Measurements from ENCODE around the gene PHLDA3.
A peak's percentile ranks its signal among the peaks of the same experiment; 100 is the strongest.

The PHLDA3 gene

DNA sequence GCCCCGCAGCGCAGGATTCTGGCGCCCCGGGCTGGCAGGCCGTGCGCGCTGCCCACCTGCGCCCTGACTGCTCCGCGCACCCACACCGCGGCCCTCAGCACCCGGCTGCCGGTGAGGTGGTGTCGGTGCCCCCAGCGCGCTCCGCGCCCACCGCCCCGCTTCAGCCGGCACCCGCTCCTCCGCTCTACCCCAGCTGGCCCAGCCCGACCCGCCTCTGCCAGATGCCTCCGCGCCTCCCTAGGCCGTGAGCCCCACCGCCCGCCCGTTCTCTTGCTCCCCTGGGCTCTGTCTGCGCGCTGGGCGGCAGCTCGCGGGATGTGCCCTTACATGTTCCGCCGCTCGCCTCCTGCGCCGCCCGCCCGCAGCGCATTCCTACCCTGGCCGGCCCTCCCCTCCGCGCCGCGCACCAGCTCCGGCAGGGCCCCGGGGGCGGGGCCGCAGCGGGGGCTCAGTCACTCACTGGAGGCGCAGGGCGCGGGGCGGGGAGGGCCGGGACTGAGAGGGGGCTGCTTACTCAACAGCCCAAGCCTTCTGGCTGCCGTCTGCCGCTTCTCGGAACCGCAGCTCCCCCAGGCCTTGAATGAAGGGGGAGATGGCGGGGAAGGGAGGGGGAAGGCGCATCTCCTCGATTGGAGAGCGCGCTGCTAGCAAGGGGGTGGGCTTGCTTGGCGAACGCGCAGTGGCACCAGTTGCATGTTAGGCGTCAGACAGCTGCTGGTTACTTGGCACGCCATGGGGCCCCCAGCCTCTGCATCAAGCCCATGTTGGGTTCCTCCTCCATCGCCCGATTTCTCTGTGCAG, at the start of gene PHLDA3:
Gene PHLDA3, minus strand, starts transcription at position 345 of the 801 bp plus-strand sequence. CDS start 402 bp downstream, outside the sequence.
- DNase-seq (ENCODE audit: low read depth, low spot score), result peak; percentile 87

DNA sequence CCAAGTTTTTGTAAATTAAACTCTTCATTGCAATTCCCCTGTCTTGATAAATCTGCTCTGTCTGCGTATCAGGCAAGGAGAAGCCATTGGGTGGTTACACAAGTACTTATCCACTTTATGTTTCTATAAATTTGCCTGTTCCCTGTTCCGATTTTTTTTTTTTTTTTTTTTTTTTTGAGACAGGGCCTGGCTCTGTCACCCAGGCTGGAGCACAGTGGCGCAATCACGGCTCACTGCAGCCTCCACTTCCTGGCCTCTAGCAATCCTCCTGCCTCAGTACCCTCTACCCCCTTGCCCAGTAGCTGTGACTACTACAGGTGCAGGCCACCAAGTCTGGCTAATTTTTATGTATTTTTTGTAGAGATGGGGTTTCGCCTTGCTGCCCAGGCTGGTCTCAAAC, 49.1 kb upstream of the PHLDA3 start:
- DNase-seq (ENCODE audit: low read depth, low spot score), result no peak

GRCh38 chr1:201517631-201518030, 48.6 kb upstream of the PHLDA3 start:
- DNase-seq (ENCODE audit: low read depth, low spot score), result peak; percentile 81

- no peak for DNase-seq (ENCODE audit: low read depth, low spot score)
These were observed 47.6 kb upstream of the PHLDA3 start for GRCh38 chr1:201516511-201517127.

GRCh38 chr1:201515895-201516294, 46.9 kb upstream of the PHLDA3 start:
- peak; percentile 52 for DNase-seq (ENCODE audit: low read depth, low spot score)

- DNase-seq (ENCODE audit: low read depth, low spot score), result peak; percentile 60
These were observed 46.2 kb upstream of the PHLDA3 start for GRCh38 chr1:201515062-201515750.

DNA sequence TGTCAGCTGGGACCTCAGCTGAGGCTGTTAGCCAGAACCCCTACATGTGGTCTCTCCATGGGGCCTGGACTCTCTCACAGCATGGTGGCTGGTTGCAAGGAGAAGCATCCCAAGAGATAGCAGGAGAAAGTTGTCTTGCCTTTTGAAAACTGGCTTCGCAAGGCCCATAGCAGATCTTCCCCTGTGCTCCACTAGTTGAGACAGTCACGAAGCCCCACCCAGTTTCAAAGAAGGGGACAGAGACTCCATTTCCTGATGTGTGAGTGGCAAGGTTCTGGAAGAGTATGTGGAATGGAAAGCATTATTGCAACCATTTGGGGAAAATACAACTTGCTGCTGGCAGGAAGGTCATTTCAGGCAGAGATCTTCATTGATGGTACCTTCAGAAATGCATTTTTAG, 45.5 kb upstream of the PHLDA3 start:
- DNase-seq (ENCODE audit: low read depth, low spot score), result no peak

DNA sequence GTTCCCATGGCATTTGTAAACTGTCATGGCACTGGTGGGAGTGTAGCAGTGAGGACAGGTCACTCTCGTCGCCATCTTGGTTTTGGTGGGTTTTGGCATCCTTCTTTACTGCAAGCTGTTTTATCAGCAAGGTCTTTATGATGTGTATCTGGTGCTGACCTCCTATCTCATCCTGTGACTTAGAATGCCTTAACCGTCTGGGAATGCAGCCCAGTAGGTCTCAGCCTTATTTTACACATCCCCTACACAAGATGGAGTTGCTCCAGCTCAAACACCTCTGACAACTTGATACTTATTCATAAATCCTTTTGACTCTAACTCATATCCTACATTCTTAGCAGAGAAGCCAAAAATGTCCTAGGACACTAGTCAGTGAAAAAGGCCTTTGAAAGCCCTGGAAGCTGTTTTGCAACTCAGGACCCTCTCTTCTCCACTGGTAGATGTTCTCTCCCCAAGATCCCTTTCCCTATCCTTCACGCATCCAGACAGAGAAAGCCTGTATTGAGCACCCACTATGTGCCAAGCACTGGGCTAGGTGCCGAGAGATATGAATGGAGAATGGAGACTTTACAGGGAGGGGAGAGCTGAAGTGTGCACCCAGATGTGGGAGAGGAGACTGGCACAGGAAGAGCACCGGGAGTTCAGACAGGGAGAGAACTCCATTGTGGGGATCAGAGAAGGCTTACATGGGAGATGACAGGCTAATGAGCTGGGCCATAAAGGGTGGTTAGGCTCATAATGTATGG, 44.7 kb upstream of the PHLDA3 start:
- no peak for DNase-seq (ENCODE audit: low read depth, low spot score)

DNA sequence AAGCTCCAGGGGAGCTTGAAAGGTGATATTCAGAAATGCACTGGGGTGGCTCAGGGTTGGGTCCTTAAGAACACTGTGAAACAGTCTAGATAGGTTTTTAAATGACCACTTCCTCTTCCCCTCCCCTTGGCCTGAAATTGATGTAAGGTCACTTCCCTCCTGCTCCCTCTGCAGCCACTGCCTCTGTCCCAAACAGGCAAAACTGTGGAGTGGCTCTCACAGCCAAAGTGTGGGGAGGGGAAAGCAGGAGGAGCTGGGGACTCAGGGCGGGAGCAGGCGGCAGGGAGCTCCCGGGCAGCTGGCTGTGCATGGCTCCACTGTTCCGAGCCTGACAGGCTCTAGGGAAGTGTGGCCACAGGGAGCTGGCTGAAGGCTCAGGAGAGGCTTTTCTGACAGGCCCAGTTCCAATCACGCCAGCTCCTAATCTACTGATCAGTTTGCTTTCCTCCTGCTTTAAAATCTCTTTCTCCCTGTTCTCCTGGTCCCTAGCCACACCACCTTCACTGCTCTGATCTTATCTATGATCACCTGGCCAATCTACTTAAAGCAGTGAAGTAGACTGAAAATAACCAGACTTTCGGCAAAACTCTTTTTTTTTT, 43.1 kb upstream of the PHLDA3 start:
- DNase-seq (ENCODE audit: low read depth, low spot score), result peak; percentile 86

DNA sequence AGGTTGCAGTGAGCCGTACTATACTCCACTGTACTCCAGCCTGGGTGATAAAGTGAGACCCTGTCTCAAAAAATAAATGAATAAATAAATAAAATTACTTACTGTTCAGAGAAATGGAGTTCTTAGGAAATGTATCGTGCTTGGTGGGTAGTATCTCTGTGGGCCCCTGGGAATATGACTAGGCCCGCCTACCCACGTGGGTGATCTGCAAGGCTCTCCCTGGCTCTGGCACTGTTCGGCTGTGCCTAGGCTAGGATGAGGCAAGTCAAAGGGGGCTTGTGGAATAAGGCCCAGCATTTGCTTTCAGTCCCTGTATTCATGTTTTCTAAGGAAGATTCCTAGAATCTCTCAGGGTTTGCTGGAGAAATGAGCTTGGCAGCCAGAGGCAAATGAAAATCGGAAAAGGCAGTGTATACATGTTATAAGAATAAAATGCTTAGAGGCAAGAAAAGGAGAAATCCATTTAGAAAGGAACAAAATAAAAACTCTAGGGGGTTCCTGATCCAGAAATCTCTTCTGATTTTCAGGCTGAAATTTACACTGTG, 42.5 kb upstream of the PHLDA3 start:
- DNase-seq (ENCODE audit: low read depth, low spot score), result no peak

GRCh38 chr1:201510734-201511133, 41.7 kb upstream of the PHLDA3 start:
- no peak for DNase-seq (ENCODE audit: low read depth, low spot score)

GRCh38 chr1:201509601-201510374, 40.8 kb upstream of the PHLDA3 start:
- no peak for DNase-seq (ENCODE audit: low read depth, low spot score)

DNA sequence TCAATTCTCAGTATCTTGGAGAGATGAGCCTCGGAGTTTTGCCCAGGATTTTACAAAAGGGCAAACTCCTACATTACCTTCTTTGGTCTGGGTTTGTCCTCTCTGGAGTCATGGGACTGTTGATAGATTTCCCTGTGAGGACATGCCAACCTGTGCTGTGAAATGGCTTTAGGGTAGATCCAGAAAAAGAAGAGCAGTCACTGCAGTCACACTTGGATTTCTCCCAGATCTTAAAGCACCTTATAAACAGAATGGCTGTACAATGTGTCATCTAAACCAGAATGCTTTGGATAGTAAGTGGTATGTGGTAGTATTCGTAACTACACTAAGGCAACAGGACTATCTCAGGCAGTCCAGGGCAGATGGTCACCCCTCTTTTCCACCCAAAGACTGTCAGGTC, 39.8 kb upstream of the PHLDA3 start:
- DNase-seq (ENCODE audit: low read depth, low spot score), result no peak

DNA sequence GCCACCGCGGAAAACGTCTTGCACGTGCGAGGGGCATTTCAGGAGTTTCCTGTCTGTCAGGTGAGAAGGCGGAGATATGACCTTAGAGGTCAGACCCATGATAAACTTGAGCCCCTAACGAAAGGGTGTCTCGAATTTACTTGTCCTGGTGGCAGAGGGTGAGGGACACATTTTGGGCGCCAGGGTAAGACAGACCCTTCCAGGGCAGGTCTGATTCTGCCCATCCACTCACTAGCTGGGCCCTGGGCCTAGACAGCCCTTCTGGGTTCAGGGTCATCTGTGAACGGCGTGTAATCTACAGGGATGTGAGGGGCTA, 38.3 kb upstream of the PHLDA3 start:
- no peak for DNase-seq (ENCODE audit: low read depth, low spot score)

DNA sequence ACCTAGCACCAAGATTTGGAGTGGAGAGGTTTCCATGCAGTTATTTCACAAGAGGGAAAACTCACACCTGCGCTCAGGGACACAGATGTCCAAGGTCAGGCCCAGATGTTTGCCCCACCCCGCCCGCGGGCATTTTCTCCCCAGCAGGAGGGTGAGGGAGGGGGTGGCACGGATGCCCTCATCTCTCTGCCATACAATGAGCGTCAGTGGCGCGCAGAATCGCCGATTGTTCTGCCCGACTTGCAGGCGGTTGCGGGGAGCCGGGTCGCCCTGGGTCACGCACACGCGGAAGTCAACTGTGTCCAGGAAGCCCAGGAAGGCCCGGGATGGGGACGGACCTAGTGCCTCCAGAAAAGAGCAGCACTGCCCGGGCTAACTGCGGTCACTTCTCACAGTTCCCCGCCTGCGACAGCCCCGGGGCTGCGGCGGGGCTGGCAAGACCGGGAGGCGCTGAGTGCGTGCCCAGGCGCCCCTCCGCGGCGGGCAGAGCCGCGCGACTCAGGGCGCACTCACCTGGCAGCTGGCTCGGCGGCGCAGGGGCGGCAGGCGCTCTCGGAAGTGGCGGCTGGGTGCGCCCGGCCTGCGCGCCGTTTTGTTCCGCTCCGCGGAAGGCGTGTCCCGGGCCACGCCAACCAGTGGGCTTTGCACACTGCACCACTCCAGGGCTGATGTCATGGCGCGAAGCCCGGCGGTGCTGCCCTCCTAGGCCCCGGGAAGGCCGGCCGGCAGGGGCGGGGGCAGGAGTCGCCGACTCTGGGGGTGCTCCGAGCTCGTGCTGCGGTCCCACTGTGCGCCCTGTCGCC, 37.8 kb upstream of the PHLDA3 start, which contains the start of gene CSRP1:
Gene CSRP1, minus strand, starts transcription at position 567 of the 803 bp plus-strand sequence. CDS start 10,820 bp downstream, outside the sequence.
- DNase-seq (ENCODE audit: low read depth, low spot score), result peak; percentile 63

DNA sequence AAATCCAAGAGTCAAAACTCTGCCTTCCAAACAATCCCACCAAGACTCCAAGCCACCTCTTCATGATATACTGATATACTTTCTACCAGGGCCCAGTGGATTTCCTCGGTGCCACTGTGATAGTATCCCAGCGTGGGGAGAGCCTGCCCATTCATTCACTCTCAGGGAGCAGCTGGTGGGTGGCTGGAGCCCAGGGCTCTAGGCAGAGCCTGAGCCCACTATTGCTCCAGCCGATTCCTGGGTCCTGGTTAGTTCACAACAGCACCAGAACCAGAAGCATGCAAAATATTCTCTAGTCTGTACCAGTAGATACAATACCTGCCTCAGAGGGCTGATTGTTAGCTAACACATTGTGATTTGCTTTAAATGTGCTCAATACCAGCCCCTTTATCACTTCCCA, 37.1 kb upstream of the PHLDA3 start:
- no peak for DNase-seq (ENCODE audit: low read depth, low spot score)

- DNase-seq (ENCODE audit: low read depth, low spot score), result peak; percentile 69
These were observed 36.5 kb upstream of the PHLDA3 start for GRCh38 chr1:201505503-201505890.

- no peak for DNase-seq (ENCODE audit: low read depth, low spot score)
These were observed 36.0 kb upstream of the PHLDA3 start for GRCh38 chr1:201504799-201505502.

GRCh38 chr1:201504179-201504631, 35.2 kb upstream of the PHLDA3 start:
- no peak for DNase-seq (ENCODE audit: low read depth, low spot score)
